GM19463 (cell line): ENCODE measurements around the gene USF3.

Experiments used
- ATAC-seq: cut with Tn5 transposase; IDR thresholded peaks from one replicate; pipeline ENCODE4 v1.9.1; 2021; ENCODE audit warnings: mild to moderate bottlenecking, moderate library complexity; ENCODE audit not compliant: unreplicated experiment

USF3 gene

GRCh38 chr3:113615976-113616375 is 80.5 kb downstream of the USF3 start:
- ATAC-seq = no peak

GRCh38 chr3:113614402-113614801 is 82.0 kb downstream of the USF3 start:
- ATAC-seq = no peak

- peak; percentile 14 for ATAC-seq
Measured at GRCh38 chr3:113607219-113607596, 89.2 kb downstream of the USF3 start.

- ATAC-seq = peak; percentile 98
Measured at GRCh38 chr3:113606539-113607218, 89.8 kb downstream of the USF3 start.

GRCh38 chr3:113602836-113603235 is 93.6 kb downstream of the USF3 start:
- no peak for ATAC-seq

GRCh38 chr3:113602256-113602655 is 94.2 kb downstream of the USF3 start:
- ATAC-seq = no peak

GRCh38 chr3:113601240-113601639 is 95.2 kb downstream of the USF3 start:
- ATAC-seq = no peak

GRCh38 chr3:113600418-113601182 is 95.8 kb downstream of the USF3 start:
- ATAC-seq = no peak
